HepG2 (cell line): Measurements from ENCODE around the gene RPA1. TPM values are rescaled to one million over a fixed set of nuclear protein-coding genes. Genes with fewer than 3 reads are reported as not detected.

Experiments used
- ATF5 ChIP-seq: sonication (generic); formaldehyde crosslinking; IDR thresholded peaks from 2 replicates; pipeline ENCODE4 v1.4.0; 2020; ENCODE audit warnings: mild to moderate bottlenecking, low read depth, missing genetic modification reagents
- FOXK2 ChIP-seq: fragments of 450-650 bp; IDR thresholded peaks from 2 replicates; pipeline ENCODE4 v1.6.1; 2016
- GATA4 ChIP-seq: sonication (generic); IDR thresholded peaks from 2 replicates; pipeline ENCODE4 v1.6.1; 2016; ENCODE audit warnings: antibody characterized with exemption, low read depth, borderline replicate concordance
- HNRNPH1 ChIP-seq: fragments of 200-400 bp; formaldehyde crosslinking; optimal IDR thresholded peaks from 2 replicates; pipeline ENCODE3; 2017; ENCODE audit warnings: mild to moderate bottlenecking, low read depth, low read length
- MTF1 ChIP-seq: sonication (generic); formaldehyde crosslinking; IDR thresholded peaks from 2 replicates; pipeline ENCODE4 v1.5.0; 2020; ENCODE audit warnings: missing genetic modification reagents
- SRF ChIP-seq: IDR thresholded peaks from 2 replicates; pipeline ENCODE4 v1.6.1; 2011; ENCODE audit warnings: mild to moderate bottlenecking, low read depth, low read length, moderate library complexity
- ZBTB42 ChIP-seq: sonication (generic); formaldehyde crosslinking; IDR thresholded peaks from 2 replicates; pipeline ENCODE4 v1.5.0; 2020; ENCODE audit warnings: mild to moderate bottlenecking, missing genetic modification reagents
- ZNF17 ChIP-seq: sonication (generic); formaldehyde crosslinking; IDR thresholded peaks from 2 replicates; pipeline ENCODE4 v1.5.0; 2020; ENCODE audit warnings: mild to moderate bottlenecking, missing genetic modification reagents
- ZNF263 ChIP-seq: sonication (generic); formaldehyde crosslinking; IDR thresholded peaks from 2 replicates; pipeline ENCODE4 v1.4.0; 2020; ENCODE audit warnings: missing genetic modification reagents
- ZNF431 ChIP-seq: sonication (generic); formaldehyde crosslinking; IDR thresholded peaks from 2 replicates; pipeline ENCODE4 v1.9.0; 2022; ENCODE audit warnings: missing genetic modification reagents, low read depth, mild to moderate bottlenecking, borderline replicate concordance
- ZNF547 ChIP-seq: sonication (generic); formaldehyde crosslinking; IDR thresholded peaks from 2 replicates; pipeline ENCODE4 v1.5.1; 2020; ENCODE audit warnings: mild to moderate bottlenecking, missing genetic modification reagents
- ZNF557 ChIP-seq: sonication (generic); formaldehyde crosslinking; IDR thresholded peaks from 2 replicates; pipeline ENCODE4 v1.4.0; 2020; ENCODE audit warnings: missing genetic modification reagents
- ZSCAN21 ChIP-seq: sonication (generic); formaldehyde crosslinking; IDR thresholded peaks from 2 replicates; pipeline ENCODE4 v1.8.0; 2022; ENCODE audit warnings: mild to moderate bottlenecking, missing genetic modification reagents, moderate library complexity, borderline replicate concordance
- ZSCAN25 ChIP-seq: sonication (generic); formaldehyde crosslinking; IDR thresholded peaks from 2 replicates; pipeline ENCODE4 v1.8.0; 2022; ENCODE audit warnings: mild to moderate bottlenecking, missing genetic modification reagents
- polyA plus RNA-seq, 8 experiments: library from polyadenylated mRNA; depleted of rRNA in 3 of 8; stranded (reverse) in 7 of 8; unstranded in 1 of 8; fragments of >200 nt; fragmentation: Illumina TruSeq in 4 of 8; extraction: Trizol in 4 of 8; gene quantifications; 2 replicates each; pipeline versions ENCODE4 v1.2.1 to v1.2.3, GENCODE V29; 2011 to 2016; ENCODE audit warnings: low read depth in 4 of 8, missing spikeins in 1 of 8, mixed read lengths in 1 of 8; ENCODE audit not compliant: insufficient read depth in 1 of 8
- total RNA-seq, 5 experiments: library from RNA; depleted of rRNA; stranded (reverse); fragments of >200 nt; fragmentation: Illumina TruSeq; extraction: Trizol; gene quantifications; 2 replicates each; pipeline ENCODE4 v1.2.3, GENCODE V29; 2016; ENCODE audit warnings: low read depth in 1 of 5
- TF ChIP-seq, protein P1 (sequence below): IDR thresholded peaks from 2 replicates; pipeline ENCODE4 v1.4.0; 2020; ENCODE audit warnings: mild to moderate bottlenecking, missing genetic modification reagents
- TF ChIP-seq, protein P2 (sequence below): sonication (generic); formaldehyde crosslinking; IDR thresholded peaks from 2 replicates; pipeline ENCODE4 v1.5.0; 2020; ENCODE audit warnings: missing genetic modification reagents, mild to moderate bottlenecking, borderline replicate concordance
- TF ChIP-seq, protein P3 (sequence below): sonication (generic); formaldehyde crosslinking; IDR thresholded peaks from 2 replicates; pipeline ENCODE4 v1.5.1; 2020; ENCODE audit warnings: mild to moderate bottlenecking, missing genetic modification reagents, moderate library complexity
- TF ChIP-seq, protein P4 (sequence below): sonication (generic); formaldehyde crosslinking; IDR thresholded peaks from 2 replicates; pipeline ENCODE4 v1.4.0; 2020; ENCODE audit warnings: low read depth, mild to moderate bottlenecking, missing genetic modification reagents
- TF ChIP-seq, protein P5 (sequence below): sonication (generic); formaldehyde crosslinking; IDR thresholded peaks from 2 replicates; pipeline ENCODE4 v1.5.0; 2020; ENCODE audit warnings: mild to moderate bottlenecking, missing genetic modification reagents

The RPA1 gene
- total and polyA plus RNA-seq, 2 of the 13 experiments (the other 11 are each of a cell fraction or from before 2014, with no cell fraction given) = 13.9 to 37.6 TPM

DNA sequence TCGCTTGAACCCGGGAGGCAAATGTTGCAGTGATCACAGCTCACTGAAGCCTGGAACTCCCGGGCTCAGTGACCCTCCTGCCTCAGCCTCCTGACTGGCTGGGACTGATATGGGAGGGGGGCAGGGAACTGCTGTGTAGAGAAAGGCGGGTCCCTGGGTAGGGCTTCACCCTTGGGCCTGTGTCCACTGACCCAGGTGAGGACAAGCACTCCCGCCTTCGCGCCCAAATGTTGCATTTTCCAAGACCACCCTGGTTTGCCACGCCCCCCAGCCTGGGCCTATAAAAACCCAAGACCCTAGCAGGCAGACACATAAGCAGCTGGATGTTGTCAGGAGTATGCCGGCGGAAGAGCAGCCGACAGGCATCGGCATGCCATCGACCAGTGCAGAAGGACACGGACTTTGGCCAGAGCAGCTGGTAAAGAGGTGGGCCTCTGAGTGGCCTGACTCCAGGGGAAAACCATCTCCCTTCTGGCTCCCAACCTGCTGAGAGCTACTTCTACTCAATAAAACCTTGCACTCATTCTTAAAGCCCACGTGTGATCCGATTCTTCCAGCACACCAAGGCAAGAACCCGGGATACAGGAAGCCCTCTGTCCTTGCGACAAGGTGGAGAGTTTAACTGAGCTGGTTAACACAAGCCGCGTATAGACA, 19.2 kb upstream of the RPA1 start (continued):
- TF ChIP-seq, protein P1, sequence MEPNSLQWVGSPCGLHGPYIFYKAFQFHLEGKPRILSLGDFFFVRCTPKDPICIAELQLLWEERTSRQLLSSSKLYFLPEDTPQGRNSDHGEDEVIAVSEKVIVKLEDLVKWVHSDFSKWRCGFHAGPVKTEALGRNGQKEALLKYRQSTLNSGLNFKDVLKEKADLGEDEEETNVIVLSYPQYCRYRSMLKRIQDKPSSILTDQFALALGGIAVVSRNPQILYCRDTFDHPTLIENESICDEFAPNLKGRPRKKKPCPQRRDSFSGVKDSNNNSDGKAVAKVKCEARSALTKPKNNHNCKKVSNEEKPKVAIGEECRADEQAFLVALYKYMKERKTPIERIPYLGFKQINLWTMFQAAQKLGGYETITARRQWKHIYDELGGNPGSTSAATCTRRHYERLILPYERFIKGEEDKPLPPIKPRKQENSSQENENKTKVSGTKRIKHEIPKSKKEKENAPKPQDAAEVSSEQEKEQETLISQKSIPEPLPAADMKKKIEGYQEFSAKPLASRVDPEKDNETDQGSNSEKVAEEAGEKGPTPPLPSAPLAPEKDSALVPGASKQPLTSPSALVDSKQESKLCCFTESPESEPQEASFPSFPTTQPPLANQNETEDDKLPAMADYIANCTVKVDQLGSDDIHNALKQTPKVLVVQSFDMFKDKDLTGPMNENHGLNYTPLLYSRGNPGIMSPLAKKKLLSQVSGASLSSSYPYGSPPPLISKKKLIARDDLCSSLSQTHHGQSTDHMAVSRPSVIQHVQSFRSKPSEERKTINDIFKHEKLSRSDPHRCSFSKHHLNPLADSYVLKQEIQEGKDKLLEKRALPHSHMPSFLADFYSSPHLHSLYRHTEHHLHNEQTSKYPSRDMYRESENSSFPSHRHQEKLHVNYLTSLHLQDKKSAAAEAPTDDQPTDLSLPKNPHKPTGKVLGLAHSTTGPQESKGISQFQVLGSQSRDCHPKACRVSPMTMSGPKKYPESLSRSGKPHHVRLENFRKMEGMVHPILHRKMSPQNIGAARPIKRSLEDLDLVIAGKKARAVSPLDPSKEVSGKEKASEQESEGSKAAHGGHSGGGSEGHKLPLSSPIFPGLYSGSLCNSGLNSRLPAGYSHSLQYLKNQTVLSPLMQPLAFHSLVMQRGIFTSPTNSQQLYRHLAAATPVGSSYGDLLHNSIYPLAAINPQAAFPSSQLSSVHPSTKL (CRISPR knock-in tag) = peak; percentile 87
- TF ChIP-seq HNRNPH1 (no peak), ZSCAN25 (CRISPR knock-in tag) (peak; percentile 50; the same call in 1 of the 2 replicates), SRF (no peak), GATA4 (no peak), ZNF17 (CRISPR knock-in tag) (no peak), ZNF263 (CRISPR knock-in tag) (peak; percentile 36; the same call in 1 of the 2 replicates), MTF1 (no peak), ATF5 (no peak), ZNF547 (CRISPR knock-in tag) (no peak), ZNF557 (CRISPR knock-in tag) (no peak), ZSCAN21 (CRISPR knock-in tag) (0 out of 2 replicates have a peak, but pooled peaks have one; percentile 57), FOXK2 (no peak), ZNF431 (CRISPR knock-in tag) (no peak; the same call in 1 of the 2 replicates), ZBTB42 (no peak; the same call in 1 of the 2 replicates)
- TF ChIP-seq, protein P2, sequence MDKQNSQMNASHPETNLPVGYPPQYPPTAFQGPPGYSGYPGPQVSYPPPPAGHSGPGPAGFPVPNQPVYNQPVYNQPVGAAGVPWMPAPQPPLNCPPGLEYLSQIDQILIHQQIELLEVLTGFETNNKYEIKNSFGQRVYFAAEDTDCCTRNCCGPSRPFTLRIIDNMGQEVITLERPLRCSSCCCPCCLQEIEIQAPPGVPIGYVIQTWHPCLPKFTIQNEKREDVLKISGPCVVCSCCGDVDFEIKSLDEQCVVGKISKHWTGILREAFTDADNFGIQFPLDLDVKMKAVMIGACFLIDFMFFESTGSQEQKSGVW = no peak
- TF ChIP-seq, protein P3, sequence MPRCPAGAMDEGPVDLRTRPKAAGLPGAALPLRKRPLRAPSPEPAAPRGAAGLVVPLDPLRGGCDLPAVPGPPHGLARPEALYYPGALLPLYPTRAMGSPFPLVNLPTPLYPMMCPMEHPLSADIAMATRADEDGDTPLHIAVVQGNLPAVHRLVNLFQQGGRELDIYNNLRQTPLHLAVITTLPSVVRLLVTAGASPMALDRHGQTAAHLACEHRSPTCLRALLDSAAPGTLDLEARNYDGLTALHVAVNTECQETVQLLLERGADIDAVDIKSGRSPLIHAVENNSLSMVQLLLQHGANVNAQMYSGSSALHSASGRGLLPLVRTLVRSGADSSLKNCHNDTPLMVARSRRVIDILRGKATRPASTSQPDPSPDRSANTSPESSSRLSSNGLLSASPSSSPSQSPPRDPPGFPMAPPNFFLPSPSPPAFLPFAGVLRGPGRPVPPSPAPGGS (CRISPR knock-in tag) = no peak
- TF ChIP-seq, protein P4, sequence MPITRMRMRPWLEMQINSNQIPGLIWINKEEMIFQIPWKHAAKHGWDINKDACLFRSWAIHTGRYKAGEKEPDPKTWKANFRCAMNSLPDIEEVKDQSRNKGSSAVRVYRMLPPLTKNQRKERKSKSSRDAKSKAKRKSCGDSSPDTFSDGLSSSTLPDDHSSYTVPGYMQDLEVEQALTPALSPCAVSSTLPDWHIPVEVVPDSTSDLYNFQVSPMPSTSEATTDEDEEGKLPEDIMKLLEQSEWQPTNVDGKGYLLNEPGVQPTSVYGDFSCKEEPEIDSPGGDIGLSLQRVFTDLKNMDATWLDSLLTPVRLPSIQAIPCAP (CRISPR knock-in tag) = no peak
- TF ChIP-seq, protein P5, sequence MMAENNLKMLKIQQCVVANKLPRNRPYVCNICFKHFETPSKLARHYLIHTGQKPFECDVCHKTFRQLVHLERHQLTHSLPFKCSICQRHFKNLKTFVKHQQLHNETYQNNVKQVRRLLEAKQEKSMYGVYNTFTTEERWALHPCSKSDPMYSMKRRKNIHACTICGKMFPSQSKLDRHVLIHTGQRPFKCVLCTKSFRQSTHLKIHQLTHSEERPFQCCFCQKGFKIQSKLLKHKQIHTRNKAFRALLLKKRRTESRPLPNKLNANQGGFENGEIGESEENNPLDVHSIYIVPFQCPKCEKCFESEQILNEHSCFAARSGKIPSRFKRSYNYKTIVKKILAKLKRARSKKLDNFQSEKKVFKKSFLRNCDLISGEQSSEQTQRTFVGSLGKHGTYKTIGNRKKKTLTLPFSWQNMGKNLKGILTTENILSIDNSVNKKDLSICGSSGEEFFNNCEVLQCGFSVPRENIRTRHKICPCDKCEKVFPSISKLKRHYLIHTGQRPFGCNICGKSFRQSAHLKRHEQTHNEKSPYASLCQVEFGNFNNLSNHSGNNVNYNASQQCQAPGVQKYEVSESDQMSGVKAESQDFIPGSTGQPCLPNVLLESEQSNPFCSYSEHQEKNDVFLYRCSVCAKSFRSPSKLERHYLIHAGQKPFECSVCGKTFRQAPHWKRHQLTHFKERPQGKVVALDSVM (CRISPR knock-in tag) = peak; percentile 71; the same call in 1 of the 2 replicates
